Activated naive CD4-positive, alpha-beta T cell treated with anti-CD3 and anti-CD28 coated beads for 36 hours (primary cell): Measurements from ENCODE around the gene IFI27L2. TPM values are rescaled to one million over a fixed set of nuclear protein-coding genes. Genes with fewer than 3 reads are reported as not detected.

ENCODE experiments used
- CTCF ChIA-PET: fragments of 350-600 bp; sonication (Branson Sonifier 250); formaldehyde crosslinking; loops from one replicate; lab custom pipeline; 2021; ENCODE audit warnings: antibody characterized with exemption; lab: Charles Lee
- DNase-seq: peaks from one replicate; pipeline ENCODE4 v3.0.0-alpha.2; 2020
- H3K27ac Mint-ChIP-seq: one replicate; pipeline ENCODE4 v1.8.0; 2021; ENCODE audit warnings: mild to moderate bottlenecking, mixed read lengths
- H3K27me3 Mint-ChIP-seq: one replicate; pipeline ENCODE4 v1.8.0; 2021; ENCODE audit warnings: low read depth, mixed read lengths
- H3K36me3 Mint-ChIP-seq: one replicate; pipeline ENCODE4 v1.8.0; 2021; ENCODE audit warnings: low read depth, mixed read lengths
- H3K4me1 Mint-ChIP-seq: one replicate; pipeline ENCODE4 v1.8.0; 2021; ENCODE audit warnings: low read depth, mixed read lengths
- H3K4me3 Mint-ChIP-seq: one replicate; pipeline ENCODE4 v1.8.0; 2021; ENCODE audit warnings: mild to moderate bottlenecking, moderate library complexity, mixed read lengths
- H3K9me3 Mint-ChIP-seq: one replicate; pipeline ENCODE4 v1.8.0; 2021; ENCODE audit warnings: mixed read lengths
- intact Hi-C: fragments of 100-400 bp; cut with micrococcal nuclease; formaldehyde crosslinking; loops from one replicate; pipeline ENCODE4 v1.15.1; 2023
- total RNA-seq, 2 experiments: library from RNA; stranded (reverse); gene quantifications; one replicate each; pipeline ENCODE4 v1.2.3, GENCODE V29; 2021

The IFI27L2 gene, protein sequence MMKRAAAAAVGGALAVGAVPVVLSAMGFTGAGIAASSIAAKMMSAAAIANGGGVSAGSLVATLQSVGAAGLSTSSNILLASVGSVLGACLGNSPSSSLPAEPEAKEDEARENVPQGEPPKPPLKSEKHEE
- total RNA-seq = 10 to 100 TPM; 67.0 to 73.4 TPM

DNA sequence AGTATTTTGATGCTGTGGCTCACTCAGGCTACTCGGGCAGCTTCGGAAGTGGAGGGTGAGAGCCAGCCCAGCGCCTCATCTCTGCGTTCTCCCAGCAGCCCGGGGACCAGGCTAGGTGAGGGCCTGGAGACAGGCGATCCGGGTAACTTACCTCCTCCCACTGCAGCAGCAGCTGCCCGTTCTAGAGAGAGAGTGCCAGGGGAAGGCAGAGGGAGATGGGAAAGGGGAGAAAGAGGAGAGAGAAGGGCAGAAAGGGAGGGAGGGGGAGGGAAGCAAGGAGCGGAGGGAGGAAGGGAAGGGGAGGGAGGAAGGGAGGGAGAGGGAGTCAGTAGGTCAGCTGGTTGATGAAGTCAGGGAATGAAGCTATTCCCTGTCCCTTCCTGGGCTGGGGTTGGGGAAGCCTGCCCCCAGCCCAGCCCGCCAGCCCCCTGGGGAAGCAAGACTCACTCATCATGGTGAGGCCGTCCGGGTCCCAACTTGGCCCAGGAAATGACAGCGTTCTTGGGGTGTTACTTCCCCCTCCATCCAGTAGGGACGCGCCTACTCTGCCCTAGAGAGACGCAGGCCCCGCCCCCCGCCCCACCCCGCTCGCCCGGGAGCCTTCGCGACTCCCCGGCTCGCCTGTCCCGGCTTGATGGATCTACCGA, at the start of gene IFI27L2:
IFI27L2 (minus strand) TSS at position 494 of the 647 bp plus-strand sequence; CDS start at position 454, 40 bp downstream.
- peak; percentile 88 for DNase-seq
- Mint-ChIP-seq H3K4me3 (peak within 1 kb of the TSS; percentile 88), H3K4me1 (peaks cover 16% of the 10 kb centered on the region), H3K9me3 (no peaks in the 10 kb centered on the region), H3K27me3 (no peaks in the 10 kb centered on the region), H3K27ac (peak within 1 kb of the TSS; percentile 68), H3K36me3 (peaks cover 4% of the 10 kb centered on the region)
- intact Hi-C loops = loop anchor here (1.0 to 2.0 kb wide), 4 partner anchors 48 to 190 kb away; partner anchors contain the start of genes DDX24, IFI27L1 and OTUB2
- CTCF ChIA-PET = interaction anchor here (0.6 to 6.0 kb wide), 13 partner anchors 8 to 189 kb away, joined by 3 to 82 read pairs (median 4); partner anchors contain the start of genes DDX24 and IFI27L1

DNA sequence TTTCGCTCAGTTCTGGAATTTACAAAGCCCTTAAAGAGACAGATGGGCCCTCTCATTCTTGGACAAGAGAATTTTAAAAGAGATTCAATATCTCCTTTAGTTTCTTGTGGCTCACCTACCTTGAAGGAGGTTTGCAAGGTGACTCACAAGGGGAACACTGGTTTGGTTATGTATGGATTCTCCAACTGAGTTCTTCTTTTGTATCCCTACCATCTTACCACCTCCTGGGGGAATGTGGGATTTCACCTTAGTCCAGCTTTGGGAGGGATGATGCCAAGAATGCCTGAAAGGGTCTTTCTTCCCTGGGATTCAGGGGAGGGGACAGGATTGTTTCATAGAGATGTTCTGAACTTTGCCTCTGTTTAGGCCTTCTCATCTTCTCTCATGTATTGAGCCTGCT, 48.4 kb upstream of the IFI27L2 start:
- H3K9me3 Mint-ChIP-seq = no peaks in the 10 kb centered on the region
- no peaks in the 10 kb centered on the region for H3K27me3 Mint-ChIP-seq
- H3K36me3 Mint-ChIP-seq = no peaks in the 10 kb centered on the region
- no peak overlapping the region for H3K4me3 Mint-ChIP-seq
- H3K4me1 Mint-ChIP-seq = peaks cover 54% of the 10 kb centered on the region
- intact Hi-C loops = loop anchor here (5.0 to 10.0 kb wide), 4 partner anchors 214 to 1084 kb away; partner anchors contain the start of genes LYSET and MOAP1
- H3K27ac Mint-ChIP-seq = no peak overlapping the region
- no peak for DNase-seq
- CTCF ChIA-PET = interaction anchor here (0.6 to 1.5 kb wide), 2 partner anchors 41 to 521 kb away, joined by 4 to 5 read pairs; no protein-coding TSS in a partner anchor

DNA sequence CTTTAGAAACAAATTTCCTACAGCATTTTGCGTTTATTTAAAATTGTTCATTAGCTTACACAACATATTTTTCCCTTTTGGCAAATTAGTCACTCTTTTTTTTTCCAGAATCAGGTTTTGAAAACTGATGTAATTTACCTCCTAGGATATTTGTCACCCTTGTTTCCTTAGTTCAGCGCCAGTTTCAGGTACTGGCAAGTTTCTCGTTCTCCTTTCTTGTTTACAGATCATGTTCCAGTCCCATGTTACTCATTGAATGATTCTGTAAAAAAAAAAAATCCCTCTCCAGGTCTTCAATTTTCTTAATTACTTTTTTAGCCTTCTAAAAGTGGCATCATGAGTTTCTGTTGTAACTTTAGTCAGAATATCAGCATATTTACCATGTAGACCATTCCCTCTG, 47.4 kb upstream of the IFI27L2 start:
- intact Hi-C loops = loop anchor here (5.0 to 10.0 kb wide), 4 partner anchors 215 to 1085 kb away; partner anchors contain the start of genes LYSET and MOAP1
- peak; percentile 33 for DNase-seq
- Mint-ChIP-seq H3K4me3 (peak overlapping the region; percentile 35), H3K27ac (peak overlapping the region; percentile 34), H3K9me3 (no peaks in the 10 kb centered on the region), H3K36me3 (no peaks in the 10 kb centered on the region), H3K27me3 (no peaks in the 10 kb centered on the region), H3K4me1 (peaks cover 54% of the 10 kb centered on the region)
- CTCF ChIA-PET = interaction anchor here (1.5 kb wide), 1 partner anchor 40 kb away, joined by 5 read pairs; no protein-coding TSS in a partner anchor

DNA sequence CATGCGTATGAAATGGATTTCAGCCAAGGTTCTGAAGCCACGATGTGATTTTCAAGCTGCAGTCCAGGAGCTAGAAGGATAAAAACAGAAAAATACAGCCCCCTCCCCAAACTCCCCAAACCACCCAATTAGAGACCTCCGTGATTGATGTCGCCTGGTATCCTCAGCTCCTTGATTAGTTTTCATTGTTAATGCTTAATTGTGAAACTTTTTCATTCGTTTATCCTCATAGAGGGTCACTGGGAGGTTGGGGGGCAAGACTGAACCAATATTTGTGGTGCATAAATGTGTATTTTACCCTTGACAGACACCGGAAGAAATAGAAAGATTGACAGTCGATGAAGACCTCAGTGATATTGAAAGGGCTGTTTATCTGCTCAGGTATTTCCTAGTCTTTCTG, 46.3 kb upstream of the IFI27L2 start:
- CTCF ChIA-PET = interaction anchor here (1.1 to 1.6 kb wide), 4 partner anchors 33 to 45 kb away, joined by 4 to 7 read pairs (median 5); no protein-coding TSS in a partner anchor
- Mint-ChIP-seq H3K9me3 (no peaks in the 10 kb centered on the region), H3K36me3 (no peaks in the 10 kb centered on the region), H3K27me3 (no peaks in the 10 kb centered on the region), H3K4me1 (peaks cover 49% of the 10 kb centered on the region), H3K27ac (peak overlapping the region; percentile 62), H3K4me3 (peak overlapping the region; percentile 76)
- intact Hi-C loops = loop anchor here (1.0 to 10.0 kb wide), 6 partner anchors 94 to 1087 kb away; partner anchors contain the start of genes DDX24, IFI27L1, LYSET and MOAP1
- no peak for DNase-seq

DNA sequence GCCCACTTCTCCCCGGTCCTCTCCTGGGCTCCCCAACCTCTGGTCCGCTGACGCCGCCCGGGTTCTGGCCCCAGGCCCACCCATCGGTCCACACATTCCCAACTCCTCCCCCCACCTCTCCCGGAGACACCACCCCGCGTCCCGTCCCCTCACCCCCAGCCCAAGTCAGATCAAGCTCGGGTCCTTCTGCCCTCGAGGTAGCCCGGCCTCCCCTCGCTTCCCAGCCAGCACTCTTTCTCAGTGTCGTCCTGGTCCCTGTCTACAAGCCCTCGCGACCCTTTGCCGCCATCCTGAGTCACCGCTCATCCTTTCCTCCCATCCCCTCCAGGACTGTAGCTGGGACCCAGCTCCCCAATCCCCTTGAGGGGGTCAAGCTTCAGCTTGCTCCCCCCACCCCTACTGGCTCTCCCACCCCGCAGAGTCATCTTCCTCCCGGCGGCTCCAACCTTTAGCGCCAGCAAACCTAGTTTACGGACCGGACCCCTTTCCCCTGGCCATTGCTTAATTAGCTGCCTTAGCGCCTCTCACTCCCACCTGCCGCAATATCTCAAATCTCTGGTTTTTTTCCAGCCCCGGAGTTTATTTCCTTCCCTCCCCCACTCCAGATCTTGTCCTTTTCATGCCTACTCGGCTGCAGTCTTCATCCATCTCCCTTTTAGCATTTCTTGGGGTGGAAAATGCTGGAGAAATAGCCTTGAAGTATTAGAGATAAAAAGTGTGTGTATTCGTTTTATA, 45.8 kb upstream of the IFI27L2 start:
- Mint-ChIP-seq H3K36me3 (no peaks in the 10 kb centered on the region), H3K9me3 (no peaks in the 10 kb centered on the region), H3K27me3 (no peaks in the 10 kb centered on the region), H3K27ac (peak overlapping the region; percentile 42), H3K4me3 (peak overlapping the region; percentile 76), H3K4me1 (peaks cover 43% of the 10 kb centered on the region)
- DNase-seq = peak; percentile 31
- CTCF ChIA-PET = interaction anchor here (1.0 to 1.6 kb wide), 5 partner anchors 33 to 237 kb away, joined by 3 to 7 read pairs (median 4); no protein-coding TSS in a partner anchor
- intact Hi-C loops = loop anchor here (1.0 to 10.0 kb wide), 6 partner anchors 94 to 1087 kb away; partner anchors contain the start of genes DDX24, IFI27L1, LYSET and MOAP1

DNA sequence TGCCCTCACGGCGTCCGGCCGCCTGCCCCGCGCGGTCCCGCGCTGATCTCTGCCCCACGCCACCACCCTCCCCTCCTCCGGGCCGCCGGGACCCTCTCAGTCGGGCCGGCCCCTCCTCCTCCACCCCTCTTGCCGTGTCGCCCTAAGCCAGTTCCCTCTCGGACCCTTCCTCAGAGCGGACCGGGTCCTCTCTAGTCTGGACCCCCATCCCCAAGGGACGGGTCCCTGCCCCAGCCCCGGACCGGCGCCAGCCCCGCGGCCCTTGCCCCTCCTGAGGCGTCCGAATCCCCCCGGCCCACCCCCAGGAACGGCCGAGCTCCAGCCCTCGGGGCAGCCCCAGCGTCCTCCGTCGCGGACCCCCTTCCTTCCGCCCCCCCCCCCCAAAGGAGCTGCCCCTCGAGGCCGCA, 45.2 kb upstream of the IFI27L2 start:
- Mint-ChIP-seq H3K4me3 (peak overlapping the region; percentile 76), H3K9me3 (no peaks in the 10 kb centered on the region), H3K27me3 (no peaks in the 10 kb centered on the region), H3K27ac (no peak overlapping the region), H3K4me1 (peaks cover 41% of the 10 kb centered on the region), H3K36me3 (no peaks in the 10 kb centered on the region)
- CTCF ChIA-PET = interaction anchor here (1.0 to 1.6 kb wide), 4 partner anchors 38 to 237 kb away, joined by 3 to 7 read pairs (median 5); no protein-coding TSS in a partner anchor
- intact Hi-C loops = loop anchor here (1.0 to 10.0 kb wide), 8 partner anchors 10 to 1088 kb away; partner anchors contain the start of genes DDX24, IFI27L1, LYSET and MOAP1
- no peak for DNase-seq

DNA sequence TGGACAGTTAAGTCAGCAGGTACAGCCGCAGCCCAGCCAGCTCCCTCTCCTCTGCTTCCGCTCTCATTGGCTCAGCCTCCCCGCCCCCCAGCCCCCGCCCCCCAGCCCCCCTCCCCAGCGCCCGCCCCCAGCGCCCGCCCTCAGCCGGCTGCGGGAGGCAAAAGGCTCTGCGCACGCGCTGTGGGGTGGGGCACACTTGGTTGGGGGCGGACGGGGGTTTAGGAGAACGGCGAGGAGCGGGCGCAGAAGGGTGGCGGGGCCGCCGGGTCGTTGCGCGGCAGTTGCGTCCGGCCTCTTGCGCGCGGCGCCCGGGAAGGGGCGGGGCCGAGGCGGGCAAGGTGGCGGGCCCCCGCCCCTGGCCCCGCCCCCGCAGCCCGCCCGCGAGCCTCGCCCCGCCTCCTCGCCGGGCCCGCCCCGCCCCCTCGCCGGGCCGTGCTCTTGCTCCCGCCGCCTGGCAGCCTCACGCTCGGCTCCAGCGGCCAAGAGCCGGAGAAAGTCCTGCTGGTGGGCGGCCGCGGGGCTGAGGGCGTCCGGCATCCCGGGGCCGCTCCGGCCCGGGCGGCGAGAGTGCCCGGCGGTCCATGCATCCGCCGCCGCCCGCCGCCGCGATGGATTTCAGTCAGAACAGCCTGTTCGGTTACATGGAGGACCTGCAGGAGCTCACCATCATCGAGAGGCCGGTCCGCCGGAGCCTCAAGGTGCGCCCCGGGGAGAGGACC, 44.6 kb upstream of the IFI27L2 start, which contains the start of gene PPP4R4:
PPP4R4 (plus strand) TSS at position 438 of the 719 bp plus-strand sequence; CDS start at position 582, 144 bp downstream.
- no peaks in the 10 kb centered on the region for H3K9me3 Mint-ChIP-seq
- H3K27me3 Mint-ChIP-seq = no peaks in the 10 kb centered on the region
- H3K4me3 Mint-ChIP-seq = peak within 1 kb of the TSS; percentile 76

DNA sequence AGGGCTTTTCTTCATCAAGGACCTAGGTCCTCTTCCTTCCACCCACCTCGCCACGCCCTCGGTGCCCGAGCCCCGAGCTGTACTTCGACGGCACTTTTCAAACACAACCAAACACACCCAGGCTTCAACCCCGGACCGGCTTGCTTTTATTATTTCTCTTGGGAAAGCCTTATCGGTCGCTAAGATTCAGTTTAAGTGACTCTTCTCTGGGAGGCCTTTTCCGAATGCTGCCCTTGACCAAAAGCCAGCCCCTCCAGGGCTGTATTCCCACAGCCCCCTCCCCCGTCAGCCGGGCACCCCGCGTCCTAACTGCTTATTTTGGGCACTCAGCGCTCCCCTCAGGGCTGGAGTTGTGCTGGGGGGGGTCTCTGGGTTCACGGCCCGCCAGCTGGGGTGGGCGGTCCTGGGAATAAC, 44.1 kb upstream of the IFI27L2 start:
- peak overlapping the region; percentile 76 for H3K4me3 Mint-ChIP-seq
- H3K4me1 Mint-ChIP-seq = peaks cover 33% of the 10 kb centered on the region
- peak overlapping the region; percentile 39 for H3K27ac Mint-ChIP-seq
- no peaks in the 10 kb centered on the region for H3K9me3 Mint-ChIP-seq
- no peaks in the 10 kb centered on the region for H3K36me3 Mint-ChIP-seq
- CTCF ChIA-PET = interaction anchor here (0.6 kb wide), 1 partner anchor 55 kb away, joined by 3 read pairs; no protein-coding TSS in a partner anchor
- intact Hi-C loops = loop anchor here (10.0 kb wide), 1 partner anchor 989 kb away; the partner anchor contains the start of genes LYSET and MOAP1
- peak; percentile 35 for DNase-seq
- no peaks in the 10 kb centered on the region for H3K27me3 Mint-ChIP-seq

More for the DNA sequence above, 44.6 kb upstream of the IFI27L2 start, which contains the start of gene PPP4R4:
- peak within 1 kb of the TSS; percentile 42 for H3K27ac Mint-ChIP-seq
- CTCF ChIA-PET = interaction anchor here (1.0 kb wide), 1 partner anchor 236 kb away, joined by 3 read pairs; no protein-coding TSS in a partner anchor
- no peaks in the 10 kb centered on the region for H3K36me3 Mint-ChIP-seq
- peaks cover 37% of the 10 kb centered on the region for H3K4me1 Mint-ChIP-seq
- intact Hi-C loops = loop anchor here (1.0 to 10.0 kb wide), 4 partner anchors 10 to 989 kb away; partner anchors contain the start of genes LYSET, MOAP1 and OTUB2
- DNase-seq = peak; percentile 95

DNA sequence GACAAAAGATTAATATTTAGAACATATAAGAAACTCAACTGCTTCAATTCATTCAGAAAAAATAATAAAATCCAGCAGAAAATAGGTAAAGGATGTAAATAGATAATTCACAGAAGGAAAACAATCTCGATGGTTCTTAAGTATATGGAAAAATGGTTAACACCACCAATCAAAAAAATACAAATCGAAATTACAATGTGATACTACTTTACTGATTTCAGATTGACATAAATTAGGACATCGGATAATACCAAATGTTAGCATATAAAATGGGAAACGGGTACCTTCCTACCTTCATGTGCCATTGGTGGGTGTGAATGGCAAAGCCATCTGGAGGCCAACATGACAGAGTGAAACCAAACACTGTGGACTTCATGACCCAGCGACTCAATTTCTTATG, 43.1 kb upstream of the IFI27L2 start:
- no peak for DNase-seq
- Mint-ChIP-seq H3K9me3 (no peaks in the 10 kb centered on the region), H3K4me1 (peaks cover 25% of the 10 kb centered on the region), H3K27ac (no peak overlapping the region), H3K36me3 (no peaks in the 10 kb centered on the region), H3K27me3 (no peaks in the 10 kb centered on the region), H3K4me3 (no peak overlapping the region)
- CTCF ChIA-PET = no interaction called here
- intact Hi-C loops = loop anchor here (10.0 kb wide), 1 partner anchor 988 kb away; the partner anchor contains the start of genes LYSET and MOAP1

DNA sequence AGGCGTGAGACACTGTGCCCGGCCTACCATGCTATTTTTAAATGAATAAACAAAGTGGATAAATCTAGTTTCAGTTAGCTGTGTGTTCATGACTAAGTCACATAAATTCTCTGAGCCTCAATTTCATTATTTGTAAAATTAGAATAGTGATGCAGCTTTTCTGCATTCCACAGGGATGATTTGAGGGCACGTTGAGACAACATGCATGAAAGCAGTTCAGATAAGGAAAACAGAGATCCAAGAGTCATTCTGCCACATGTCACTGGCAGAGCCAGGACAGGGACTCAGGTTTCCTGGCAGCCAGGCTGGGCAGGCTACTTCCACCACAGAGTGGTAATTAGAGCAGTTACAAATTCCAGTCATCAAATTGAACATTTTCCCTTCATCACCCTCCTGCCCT, 41.8 kb upstream of the IFI27L2 start:
- H3K27ac Mint-ChIP-seq = no peak overlapping the region
- peaks cover 2% of the 10 kb centered on the region for H3K27me3 Mint-ChIP-seq
- intact Hi-C loops = loop anchor here (10.0 kb wide), 1 partner anchor 986 kb away; the partner anchor contains the start of genes LYSET and MOAP1
- H3K4me3 Mint-ChIP-seq = no peak overlapping the region
- CTCF ChIA-PET = interaction anchor here (0.8 to 2.5 kb wide), 5 partner anchors 9 to 39 kb away, joined by 3 to 13 read pairs (median 4); no protein-coding TSS in a partner anchor
- H3K9me3 Mint-ChIP-seq = no peaks in the 10 kb centered on the region
- H3K4me1 Mint-ChIP-seq = peaks cover 13% of the 10 kb centered on the region
- no peaks in the 10 kb centered on the region for H3K36me3 Mint-ChIP-seq
- DNase-seq = no peak
